OCI-LY7 (cell line): ENCODE measurements around the gene CLEC3B. TPM values are rescaled to one million over a fixed set of nuclear protein-coding genes. Genes with fewer than 3 reads are reported as not detected.

ENCODE experiments used
- BruUV-seq: library from RNA; stranded (reverse); fragments of 400-500 nt; replicated peaks from 2 replicates; lab custom pipeline; 2021; lab: Mats Ljungman, UMichigan
- CTCF ChIA-PET: fragments of 300-600 bp; sonication (Branson Sonifier 250); formaldehyde crosslinking; loops from one replicate; lab custom pipeline; 2022; ENCODE audit warnings: antibody characterized with exemption; ENCODE audit not compliant: unreplicated experiment; lab: Charles Lee
- POLR2A ChIA-PET: fragments of 300-600 bp; sonication (Branson Sonifier 250); formaldehyde crosslinking; loops from one replicate; lab custom pipeline; 2022; ENCODE audit warnings: antibody characterized with exemption; lab: Charles Lee
- DNase-seq: peaks from one replicate; pipeline ENCODE4 v3.0.0-alpha.2; 2015; ENCODE audit warnings: low spot score
- H2AFZ ChIP-seq: fragments of 200-600 bp; sonication (generic), shearing (Covaris generic); 2 replicates; pipeline ENCODE4 v1.6.1; 2014; ENCODE audit warnings: mild to moderate bottlenecking, antibody characterized with exemption, low read length, moderate library complexity
- H3K27ac ChIP-seq: fragments of 200-600 bp; sonication (generic); 2 replicates; pipeline ENCODE4 v1.5.1; 2014; ENCODE audit warnings: mixed run types, low read depth, mild to moderate bottlenecking, moderate library complexity, low read length, inconsistent platforms; ENCODE audit not compliant: poor library complexity, severe bottlenecking
- H3K36me3 ChIP-seq: fragments of 200-600 bp; sonication (generic); 2 replicates; pipeline ENCODE4 v1.6.1; 2014; ENCODE audit warnings: mild to moderate bottlenecking, antibody characterized with exemption, low read length, moderate library complexity, mixed read lengths; ENCODE audit not compliant: insufficient read depth
- H3K4me1 ChIP-seq: fragments of 200-600 bp; sonication (generic); 2 replicates; pipeline ENCODE4 v1.5.1; 2014; ENCODE audit warnings: mild to moderate bottlenecking, low read length; ENCODE audit not compliant: insufficient read depth, poor library complexity, severe bottlenecking
- H3K4me2 ChIP-seq: fragments of 200-600 bp; sonication (generic); 2 replicates; pipeline ENCODE4 v1.6.1; 2014; ENCODE audit warnings: mild to moderate bottlenecking, low read length
- H3K4me3 ChIP-seq: fragments of 200-600 bp; sonication (generic); 2 replicates; pipeline ENCODE4 v1.5.1; 2014; ENCODE audit warnings: mild to moderate bottlenecking, low read depth, low read length; ENCODE audit not compliant: poor library complexity, severe bottlenecking
- H3K79me2 ChIP-seq: fragments of 200-600 bp; sonication (generic); 2 replicates; pipeline ENCODE4 v1.6.1; 2016; ENCODE audit warnings: low read depth, mild to moderate bottlenecking, low read length, moderate library complexity, mixed read lengths; ENCODE audit not compliant: insufficient read depth
- H3K9me2 ChIP-seq: fragments of 200-600 bp; sonication (generic); 2 replicates; pipeline ENCODE4 v1.6.1; 2016; ENCODE audit warnings: mild to moderate bottlenecking, low read length, mixed read lengths; ENCODE audit not compliant: insufficient read depth
- H3K9me3 ChIP-seq: fragments of 200-600 bp; sonication (generic); 2 replicates; pipeline ENCODE4 v1.6.1; 2014; ENCODE audit warnings: mild to moderate bottlenecking, mixed run types, low read length, mixed read lengths
- H4K20me1 ChIP-seq: fragments of 200-600 bp; sonication (generic); 2 replicates; pipeline ENCODE4 v1.6.1; 2014; ENCODE audit warnings: mild to moderate bottlenecking, antibody characterized with exemption, low read length, moderate library complexity, mixed read lengths; ENCODE audit not compliant: insufficient read depth
- CTCF ChIP-seq: fragments of 200-600 bp; sonication (generic); conservative IDR thresholded peaks from 2 replicates; pipeline ENCODE4 v1.5.1; 2014; ENCODE audit warnings: mild to moderate bottlenecking, antibody characterized with exemption, low read length, moderate library complexity, mixed read lengths
- EZH2phosphoT487 ChIP-seq: fragments of 200-600 bp; sonication (generic); IDR thresholded peaks from 2 replicates; pipeline ENCODE4 v1.6.1; 2018; ENCODE audit warnings: low read depth, borderline replicate concordance, mild to moderate bottlenecking, mixed run types, antibody characterized with exemption, low read length, moderate library complexity, mixed read lengths
- intact Hi-C: fragments of 100-400 bp; cut with micrococcal nuclease; formaldehyde crosslinking; loops from one replicate; pipeline ENCODE4 v1.10.0; 2022; ENCODE audit not compliant: unreplicated experiment
- total RNA-seq, 2 experiments: library from RNA; depleted of rRNA in 1 of 2; stranded (reverse); fragments of >200 nt in 1 of 2; shearing (Covaris generic) in 1 of 2; gene quantifications; 2 replicates each; pipeline ENCODE4 v1.2.3, GENCODE V29; 2014 to 2022

Gene CLEC3B
- total RNA-seq, 2 experiments from 2014 or later = 1.3 TPM; not detected in 1

GRCh38 chr3:44992555-44993470, 33.3 kb upstream of the CLEC3B start:
- intact Hi-C loops = no loop called here
- peaks cover 97% of the 10 kb centered on the region for H3K36me3 ChIP-seq
- TF ChIP-seq EZH2phosphoT487 (no peak), CTCF (peak; percentile 86)
- H3K4me2 ChIP-seq = no peak overlapping the region
- no peak overlapping the region for H3K27ac ChIP-seq
- no peaks in the 10 kb centered on the region for H3K9me3 ChIP-seq
- no TSS peak for BruUV-seq
- DNase-seq = peak; percentile 13
- H3K79me2 ChIP-seq = peaks cover 13% of the 10 kb centered on the region; the same call in 1 of the 2 replicates
- peaks cover 5% of the 10 kb centered on the region for H4K20me1 ChIP-seq
- no peak overlapping the region for H3K4me3 ChIP-seq
- POLR2A ChIA-PET = interaction anchor here (0.8 kb wide), 1 partner anchor 11 kb away, joined by 3 read pairs; no protein-coding TSS in a partner anchor
- H3K9me2 ChIP-seq = no peaks in the 10 kb centered on the region
- no peak overlapping the region for H2AFZ ChIP-seq
- H3K4me1 ChIP-seq = peaks cover 2% of the 10 kb centered on the region
- CTCF ChIA-PET = no interaction called here

DNA sequence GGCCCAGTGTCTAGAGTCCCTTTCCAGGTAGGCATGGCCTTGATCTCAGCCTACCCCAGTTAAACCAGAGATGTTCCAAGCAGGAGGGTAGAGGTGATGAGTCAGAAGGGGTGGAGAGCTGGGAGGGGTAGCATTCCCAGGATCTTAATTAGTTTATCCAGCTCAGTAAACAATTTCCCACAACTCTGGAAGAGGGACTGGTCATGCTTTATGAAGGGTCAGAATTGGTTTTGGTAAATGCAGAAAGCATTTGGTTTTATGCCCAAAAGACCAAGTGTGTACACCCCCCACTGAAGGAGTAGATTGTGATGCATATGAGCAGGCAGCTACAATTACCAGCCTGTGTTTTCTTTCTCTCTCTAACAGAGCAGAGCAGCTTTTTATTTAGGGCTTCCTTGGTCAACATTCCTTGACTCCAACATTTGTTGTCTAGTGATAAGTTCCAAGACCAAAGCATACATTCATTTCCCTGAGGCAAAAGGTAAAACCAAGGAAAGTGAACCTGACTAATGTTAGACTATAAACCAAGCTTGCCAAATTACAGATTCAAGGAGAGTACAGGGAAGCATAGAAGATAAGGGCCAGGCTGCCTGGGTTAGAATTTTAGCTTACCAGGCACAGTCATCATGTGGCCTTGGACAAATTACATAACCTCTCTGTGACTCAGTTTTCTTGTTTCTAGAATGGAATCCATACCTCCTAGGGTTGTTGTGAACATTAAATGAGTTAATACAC, 32.5 kb upstream of the CLEC3B start:
- peaks cover 6% of the 10 kb centered on the region; the same call in 1 of the 2 replicates for H3K79me2 ChIP-seq
- TF ChIP-seq EZH2phosphoT487 (no peak), CTCF (no peak)
- H3K36me3 ChIP-seq = peaks cover 99% of the 10 kb centered on the region
- no peaks in the 10 kb centered on the region for H3K9me3 ChIP-seq
- H3K9me2 ChIP-seq = no peaks in the 10 kb centered on the region
- CTCF ChIA-PET = interaction anchor here (0.6 kb wide), 1 partner anchor 1026 kb away, joined by 4 read pairs; no protein-coding TSS in a partner anchor
- intact Hi-C loops = no loop called here
- POLR2A ChIA-PET = no interaction called here
- no peak for DNase-seq
- H3K27ac ChIP-seq = no peak overlapping the region
- H3K4me2 ChIP-seq = no peak overlapping the region
- H4K20me1 ChIP-seq = peaks cover under 1% of the 10 kb centered on the region; the same call in 1 of the 2 replicates
- BruUV-seq = no TSS peak
- peaks cover 2% of the 10 kb centered on the region for H3K4me1 ChIP-seq
- H3K4me3 ChIP-seq = no peak overlapping the region
- H2AFZ ChIP-seq = no peak overlapping the region
